ACC112 (cell line): ENCODE results near the gene INSR.
"Not testable (repeated sequence)": the region's sequence is repeated elsewhere in the genome, so short reads cannot be mapped to it uniquely, and the experiment has no call there.

Source experiments
- H2AFZ ChIP-seq: fragments of 200-600 bp; sonication (generic); one replicate; pipeline ENCODE4 v1.6.0; 2017; ENCODE audit warnings: antibody characterized with exemption, low read length; ENCODE audit not compliant: unreplicated experiment
- H3K27ac ChIP-seq: fragments of 200-600 bp; sonication (generic); 2 replicates; pipeline ENCODE4 v1.5.1; 2014; ENCODE audit warnings: low read depth, mild to moderate bottlenecking, antibody characterized with exemption, low read length, moderate library complexity
- H3K27me3 ChIP-seq: fragments of 200-600 bp; sonication (generic); 2 replicates; pipeline ENCODE4 v1.6.1; 2014; ENCODE audit warnings: mild to moderate bottlenecking, antibody characterized with exemption, low read length, moderate library complexity, mixed read lengths; ENCODE audit not compliant: insufficient read depth
- H3K36me3 ChIP-seq: fragments of 200-600 bp; sonication (generic); 2 replicates; pipeline ENCODE4 v1.6.1; 2016; ENCODE audit warnings: mild to moderate bottlenecking, antibody characterized with exemption, low read length, moderate library complexity, mixed read lengths; ENCODE audit not compliant: insufficient read depth
- H3K4me1 ChIP-seq: fragments of 200-600 bp; sonication (generic); one replicate; pipeline ENCODE4 v1.6.1; 2016; ENCODE audit warnings: low read length, mixed read lengths; ENCODE audit not compliant: insufficient read depth, unreplicated experiment, control insufficient read depth
- H3K4me3 ChIP-seq: fragments of 200-600 bp; sonication (generic); 2 replicates; pipeline ENCODE4 v1.5.1; 2014; ENCODE audit warnings: mild to moderate bottlenecking, low read depth, low read length
- H3K79me2 ChIP-seq: fragments of 200-600 bp; sonication (generic); one replicate; pipeline ENCODE4 v1.6.0; 2016; ENCODE audit warnings: low read length; ENCODE audit not compliant: control insufficient read depth, unreplicated experiment, insufficient read depth

The INSR gene

DNA sequence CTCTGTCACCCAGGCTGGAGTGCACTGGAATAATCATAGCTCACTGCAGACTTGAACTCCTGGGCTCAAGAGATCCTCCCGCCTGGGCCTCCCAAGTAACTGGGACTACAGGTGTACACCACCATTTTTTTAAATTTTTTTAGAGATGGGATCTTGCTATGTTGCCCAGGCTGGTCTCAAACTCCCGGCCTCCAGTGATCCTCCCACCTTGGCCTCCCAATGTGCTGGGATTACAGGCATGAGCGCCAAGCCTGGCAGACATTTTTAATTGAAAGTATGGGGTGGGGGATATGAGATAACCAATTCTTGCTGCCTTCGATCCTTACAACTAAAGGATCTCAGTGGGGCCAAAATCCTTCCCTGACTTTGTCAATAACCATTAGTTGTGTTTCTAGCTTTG lies 132.9 kb downstream of the INSR start:
- Histone ChIP-seq H2AFZ (no peak overlapping the region), H3K4me1 (no peaks in the 10 kb centered on the region), H3K79me2 (no peaks in the 10 kb centered on the region), H3K36me3 (no peaks in the 10 kb centered on the region), H3K4me3 (no peak overlapping the region), H3K27ac (no peak overlapping the region), H3K27me3 (no peaks in the 10 kb centered on the region)

DNA sequence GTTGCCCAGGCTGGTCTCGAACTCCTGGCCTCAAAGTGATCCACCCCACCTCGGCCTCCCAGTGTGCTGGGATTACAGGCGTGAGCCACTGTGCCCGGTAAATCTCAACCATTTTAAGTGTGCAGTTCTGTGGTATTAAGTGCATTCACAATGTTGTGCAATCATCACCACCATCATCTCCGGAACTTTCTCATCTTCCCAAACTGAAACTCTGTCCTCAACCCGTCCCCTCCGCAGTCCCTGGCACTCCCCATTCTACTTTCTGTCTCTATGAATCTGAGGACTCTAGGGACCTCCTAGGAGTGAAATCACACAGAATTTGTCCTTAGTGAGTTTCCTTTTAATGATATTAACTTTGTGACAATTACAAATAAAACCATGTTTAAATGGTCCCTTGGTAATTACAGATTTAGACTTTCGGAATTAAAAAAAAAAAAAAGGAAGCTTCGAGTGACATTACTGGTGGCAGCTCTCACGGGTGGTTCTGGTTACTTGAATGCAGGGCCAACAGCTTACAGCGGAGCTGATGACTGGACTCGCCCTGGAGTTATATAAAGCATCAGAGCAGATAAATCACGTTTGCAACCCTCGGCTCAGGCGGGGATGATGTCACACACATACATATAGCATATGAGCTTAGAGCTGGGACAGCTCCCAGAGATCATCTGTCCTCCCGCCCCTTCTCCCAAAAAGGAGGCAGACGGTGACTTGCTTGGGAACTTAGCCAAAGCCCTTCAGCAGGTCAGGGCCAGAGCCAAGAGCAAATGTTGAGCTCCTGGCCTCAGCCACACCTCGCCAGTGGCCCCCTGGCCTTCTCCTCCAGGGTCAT lies 134.9 kb downstream of the INSR start:
- Histone ChIP-seq H3K4me3 (no peak overlapping the region), H3K4me1 (no peaks in the 10 kb centered on the region), H3K27me3 (no peaks in the 10 kb centered on the region), H3K79me2 (no peaks in the 10 kb centered on the region), H2AFZ (no peak overlapping the region), H3K27ac (no peak overlapping the region), H3K36me3 (no peaks in the 10 kb centered on the region)

DNA sequence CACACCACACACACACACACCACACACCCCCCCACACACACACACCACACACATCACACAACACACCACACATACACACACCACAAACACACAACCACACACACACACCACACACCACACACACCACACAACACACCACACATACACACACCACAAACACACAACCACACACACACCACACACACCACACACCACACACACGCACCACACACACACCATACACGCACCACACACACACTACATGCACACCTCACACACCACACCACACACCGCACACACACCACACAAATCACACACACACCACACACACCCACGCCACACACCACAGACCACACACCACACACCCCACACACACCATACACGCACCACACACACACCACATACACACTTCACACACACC lies 141.2 kb downstream of the INSR start:
- Histone ChIP-seq H3K27me3 (no peaks in the 10 kb centered on the region), H3K79me2 (no peaks in the 10 kb centered on the region), H3K36me3 (no peaks in the 10 kb centered on the region), H3K4me1 (no peaks in the 10 kb centered on the region), H2AFZ (no peak overlapping the region), H3K27ac (no peak overlapping the region), H3K4me3 (no peak overlapping the region)

DNA sequence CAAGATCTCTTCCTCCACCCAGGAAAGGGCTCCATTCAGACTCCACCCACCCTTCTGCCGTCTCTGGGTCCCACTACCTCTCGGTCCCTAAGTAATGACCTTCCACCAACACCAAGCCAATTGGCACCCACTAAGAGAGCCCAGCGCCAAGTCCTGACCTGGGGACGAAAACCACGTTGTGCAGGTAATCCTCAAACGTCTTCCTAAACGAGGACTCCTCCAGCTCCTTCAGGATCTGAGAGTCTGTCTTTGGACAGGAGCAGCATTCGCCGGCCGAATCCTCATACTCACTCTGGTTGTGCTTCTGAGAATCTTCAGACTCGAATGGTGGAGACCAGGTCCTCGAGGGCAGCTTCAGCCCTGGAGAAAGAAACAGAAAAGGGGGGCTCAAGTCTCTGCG lies 141.6 kb downstream of the INSR start:
- Histone ChIP-seq H3K4me3 (no peak overlapping the region), H3K4me1 (no peaks in the 10 kb centered on the region), H3K27me3 (no peaks in the 10 kb centered on the region), H3K27ac (no peak overlapping the region), H3K36me3 (no peaks in the 10 kb centered on the region), H2AFZ (no peak overlapping the region), H3K79me2 (no peaks in the 10 kb centered on the region)

DNA sequence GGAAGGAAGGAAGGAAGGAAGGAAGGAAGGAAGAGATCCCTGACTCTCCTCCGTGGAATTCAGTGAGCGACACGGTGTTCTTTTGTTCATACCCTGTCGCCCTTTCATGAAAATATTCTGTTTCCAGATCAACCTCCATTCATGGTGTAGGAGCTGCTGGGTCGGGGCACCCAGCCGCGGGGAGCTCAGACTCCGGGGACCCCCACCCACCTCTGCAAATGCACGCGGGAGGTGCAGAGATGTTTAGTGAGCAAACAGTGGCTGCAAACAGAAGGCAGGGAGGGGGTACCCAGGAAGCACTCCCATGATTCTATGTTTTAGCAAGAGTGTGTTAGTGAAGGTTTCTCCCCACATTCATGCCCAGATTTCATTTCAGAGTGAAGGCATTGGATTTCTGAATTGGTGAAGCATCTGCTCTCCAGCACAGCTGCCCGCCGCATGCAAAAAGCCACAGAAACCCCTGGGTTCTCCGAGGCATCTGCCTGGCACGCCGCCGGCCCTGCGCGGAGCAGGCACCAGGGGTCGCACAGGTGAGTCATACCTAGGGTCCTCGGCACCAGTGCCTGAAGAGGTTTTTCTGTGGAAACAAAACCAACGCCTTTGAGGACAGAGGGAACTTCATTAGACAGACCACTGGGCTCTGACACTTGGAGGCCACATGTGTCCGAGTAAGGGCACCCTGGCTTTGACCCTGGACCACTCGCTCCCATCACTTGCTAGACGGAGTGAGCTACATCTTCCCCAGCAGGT lies 144.1 kb downstream of the INSR start:
- Histone ChIP-seq H3K36me3 (no peaks in the 10 kb centered on the region), H2AFZ (no peak overlapping the region), H3K27ac (no peak overlapping the region), H3K4me3 (no peak overlapping the region), H3K27me3 (no peaks in the 10 kb centered on the region), H3K79me2 (no peaks in the 10 kb centered on the region), H3K4me1 (no peaks in the 10 kb centered on the region)

DNA sequence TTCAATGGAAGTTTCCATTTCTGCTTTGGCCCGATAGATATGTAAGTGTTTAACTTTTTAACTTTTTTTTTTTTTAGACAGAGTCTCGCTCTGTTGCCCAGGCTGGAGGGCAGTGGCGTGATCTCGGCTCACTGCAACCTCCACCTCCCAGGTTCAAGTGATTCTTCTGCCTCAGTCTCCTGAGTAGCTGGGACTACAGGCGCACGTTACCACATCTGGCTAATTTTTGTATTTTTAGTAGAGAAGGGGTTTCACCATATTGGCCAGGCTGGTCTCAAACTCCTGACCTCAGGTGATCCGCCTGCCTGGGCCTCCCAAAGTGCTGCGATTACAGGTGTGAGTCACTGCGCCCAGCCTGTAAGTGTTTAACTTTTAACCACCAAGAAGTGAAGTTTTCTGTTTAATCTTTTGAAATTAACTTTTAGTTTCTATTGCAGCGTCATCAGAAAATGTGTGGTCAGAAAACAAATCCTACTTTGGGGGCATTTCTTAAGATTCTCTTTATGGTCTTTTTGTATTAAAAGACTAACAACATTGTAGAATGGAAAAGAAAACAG lies 147.0 kb downstream of the INSR start:
- not testable (repeated sequence) for H3K4me3 ChIP-seq, H3K27ac ChIP-seq, H3K79me2 ChIP-seq, H2AFZ ChIP-seq, H3K4me1 ChIP-seq, H3K27me3 ChIP-seq, H3K36me3 ChIP-seq

DNA sequence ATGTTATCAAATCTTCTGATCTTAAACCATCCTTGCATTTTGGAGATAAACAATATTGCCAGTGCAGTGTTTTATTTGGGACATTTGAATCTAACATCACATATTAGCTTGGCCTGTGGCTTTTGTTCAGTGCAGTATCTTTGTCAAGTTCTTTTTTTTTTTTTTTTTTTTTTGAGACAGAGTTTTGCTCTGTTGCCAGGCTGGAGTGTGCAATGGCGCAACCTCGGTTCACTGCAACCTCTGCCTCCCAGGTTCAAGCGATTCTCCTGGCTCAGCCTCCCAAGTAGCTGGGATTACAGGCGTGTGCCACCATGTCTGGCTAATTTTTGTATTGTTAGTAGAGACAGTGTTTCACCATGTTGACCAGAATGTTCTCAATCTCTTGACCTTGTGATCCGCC lies 148.1 kb downstream of the INSR start:
- not testable (repeated sequence) for H3K36me3 ChIP-seq, H3K4me3 ChIP-seq, H3K27ac ChIP-seq, H2AFZ ChIP-seq, H3K27me3 ChIP-seq, H3K4me1 ChIP-seq, H3K79me2 ChIP-seq

DNA sequence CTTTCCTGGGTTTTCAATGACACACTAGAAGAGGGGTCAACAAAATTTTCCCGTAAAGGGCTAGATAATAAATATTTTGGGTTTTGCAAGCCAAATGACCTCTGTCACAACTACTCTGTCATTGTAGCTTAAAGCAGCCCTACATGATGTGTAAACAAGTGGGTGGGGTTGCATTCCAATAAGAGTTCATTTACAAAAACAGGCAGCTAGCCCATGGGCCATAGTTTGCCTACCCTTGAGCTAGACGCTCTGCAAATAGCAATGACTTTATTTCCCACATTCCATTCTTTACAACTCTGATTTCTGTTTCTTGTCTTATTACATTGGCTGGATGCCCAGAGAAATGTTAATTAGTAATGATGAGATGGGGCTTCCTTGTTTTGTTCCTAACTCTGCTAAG lies 148.7 kb downstream of the INSR start:
- no peaks in the 10 kb centered on the region for H3K4me1 ChIP-seq
- H3K4me3 ChIP-seq: no peak overlapping the region
- no peak overlapping the region for H2AFZ ChIP-seq
- H3K27me3 ChIP-seq: no peaks in the 10 kb centered on the region
- H3K36me3 ChIP-seq: no peaks in the 10 kb centered on the region
- no peak overlapping the region for H3K27ac ChIP-seq
- no peaks in the 10 kb centered on the region for H3K79me2 ChIP-seq

DNA sequence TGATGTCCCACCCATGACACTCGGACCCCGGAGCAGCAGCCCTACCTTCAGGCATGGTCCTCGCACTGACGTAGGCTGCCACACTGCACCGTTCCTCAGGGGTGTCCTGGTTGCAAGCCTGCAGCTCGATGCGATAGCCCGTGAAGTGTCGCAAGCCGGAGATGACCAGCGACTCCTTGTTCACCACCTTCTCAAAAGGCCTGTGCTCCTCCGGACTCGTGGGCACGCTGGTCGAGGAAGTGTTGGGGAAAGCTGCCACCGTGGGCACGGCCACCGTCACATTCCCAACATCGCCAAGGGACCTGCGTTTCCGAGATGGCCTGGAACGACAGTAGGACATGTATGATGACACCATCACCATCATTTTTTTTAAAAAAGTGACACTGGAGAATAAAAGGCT lies 151.4 kb downstream of the INSR start:
- no peaks in the 10 kb centered on the region for H3K79me2 ChIP-seq
- H3K4me3 ChIP-seq: no peak overlapping the region
- peaks cover 3% of the 10 kb centered on the region; the same call in 1 of the 2 replicates for H3K36me3 ChIP-seq
- no peak overlapping the region for H3K27ac ChIP-seq
- H3K27me3 ChIP-seq: no peaks in the 10 kb centered on the region
- no peaks in the 10 kb centered on the region for H3K4me1 ChIP-seq
- no peak overlapping the region for H2AFZ ChIP-seq

DNA sequence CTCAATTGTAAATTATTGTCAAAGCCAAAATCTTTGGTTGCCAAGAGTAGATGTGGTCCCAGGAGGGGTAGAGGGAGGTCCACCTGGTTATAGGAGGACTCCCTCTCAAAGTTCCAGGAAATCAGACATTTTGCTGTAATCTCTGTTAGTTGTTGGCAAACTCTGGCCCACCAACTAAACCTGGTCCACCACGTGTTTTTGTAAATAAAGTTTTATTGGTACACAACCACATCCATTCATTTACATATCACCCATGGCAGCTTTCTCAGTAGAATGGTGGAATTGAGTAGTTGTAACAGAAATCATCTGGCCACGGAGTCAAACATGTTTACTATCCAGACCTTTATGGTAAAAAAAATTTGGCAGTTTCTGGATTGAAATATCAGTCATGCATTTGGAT lies 154.1 kb downstream of the INSR start:
- Histone ChIP-seq H3K27me3 (no peaks in the 10 kb centered on the region), H3K27ac (no peak overlapping the region), H2AFZ (no peak overlapping the region), H3K36me3 (peaks cover 3% of the 10 kb centered on the region; the same call in 1 of the 2 replicates), H3K79me2 (no peaks in the 10 kb centered on the region), H3K4me3 (no peak overlapping the region), H3K4me1 (no peaks in the 10 kb centered on the region)

DNA sequence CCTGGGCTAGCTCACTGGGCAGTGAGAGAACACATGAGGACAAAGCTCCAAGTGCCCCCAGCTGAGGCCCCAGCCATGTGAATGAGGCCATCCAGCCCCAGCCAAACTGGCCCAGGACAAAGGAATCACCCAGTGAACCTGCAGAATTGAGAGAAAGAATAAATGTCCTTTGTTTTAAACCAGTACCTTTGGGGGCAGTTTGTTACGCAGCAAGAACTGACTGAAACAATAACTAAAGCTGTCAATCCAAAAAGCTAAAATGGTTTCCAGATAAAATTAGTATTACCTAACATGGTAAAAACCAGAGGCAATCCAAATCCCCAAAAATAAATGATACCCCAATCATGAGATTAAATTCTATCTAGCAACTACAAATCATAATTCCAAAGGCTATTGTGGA lies 155.1 kb downstream of the INSR start:
- Histone ChIP-seq H3K4me3 (no peak overlapping the region), H3K36me3 (peaks cover 3% of the 10 kb centered on the region; the same call in 1 of the 2 replicates), H2AFZ (no peak overlapping the region), H3K79me2 (no peaks in the 10 kb centered on the region), H3K4me1 (no peaks in the 10 kb centered on the region), H3K27ac (no peak overlapping the region), H3K27me3 (no peaks in the 10 kb centered on the region)
